Central memory CD8-positive, alpha-beta T cell (primary cell): ENCODE results near the gene ARPC1B.
"Not testable (repeated sequence)": the region's sequence is repeated elsewhere in the genome, so short reads cannot be mapped to it uniquely, and the experiment has no call there.

Source experiments
- ATAC-seq: fragments of 150-1000 bp; cut with Tn5 transposase; replicated peaks from 2 replicates; pipeline ENCODE4 v1.10.0; 2022; ENCODE audit warnings: mild to moderate bottlenecking, moderate FRiP score, moderate number of reproducible peaks; ENCODE audit not compliant: poor library complexity, severe bottlenecking; ENCODE audit errors: extremely low read depth
- DNase-seq, 2 donors: peaks; one replicate each; pipeline ENCODE4 v3.0.0; 2021; ENCODE audit warnings: low spot score in 2 of 2
- H3K27ac Mint-ChIP-seq: one replicate; pipeline ENCODE4 v1.8.0; 2022; ENCODE audit warnings: low read depth, mild to moderate bottlenecking, moderate library complexity, mixed read lengths
- H3K27me3 Mint-ChIP-seq: one replicate; pipeline ENCODE4 v1.8.0; 2022; ENCODE audit warnings: mixed read lengths
- H3K36me3 Mint-ChIP-seq: one replicate; pipeline ENCODE4 v1.8.0; 2022; ENCODE audit warnings: mild to moderate bottlenecking, moderate library complexity, mixed read lengths; ENCODE audit not compliant: insufficient read depth
- H3K4me1 Mint-ChIP-seq: one replicate; pipeline ENCODE4 v1.8.0; 2022; ENCODE audit warnings: mixed read lengths
- H3K4me3 Mint-ChIP-seq: one replicate; pipeline ENCODE4 v1.8.0; 2022; ENCODE audit warnings: mild to moderate bottlenecking, moderate library complexity, mixed read lengths
- H3K9me3 Mint-ChIP-seq: one replicate; pipeline ENCODE4 v1.8.0; 2022; ENCODE audit warnings: mixed read lengths

The ARPC1B gene

GRCh38 chr7:99374111-99375064 lies at the start of gene ARPC1B:
TSS of gene ARPC1B (plus strand) at chr7:99374730. CDS start at chr7:99385715, 10,985 bp downstream.
- Mint-ChIP-seq H3K36me3 (peaks cover 42% of the 10 kb centered on the region), H3K4me3 (peak within 1 kb of the TSS; percentile 75), H3K9me3 (no peaks in the 10 kb centered on the region), H3K4me1 (peaks cover 23% of the 10 kb centered on the region), H3K27ac (peak within 1 kb of the TSS; percentile 90), H3K27me3 (no peaks in the 10 kb centered on the region)
- ATAC-seq (peak; percentile 59), DNase-seq (peak; percentile 57 to 63)

- Mint-ChIP-seq H3K9me3 (no peaks in the 10 kb centered on the region), H3K36me3 (peaks cover 17% of the 10 kb centered on the region), H3K4me1 (peaks cover 28% of the 10 kb centered on the region), H3K4me3 (peak overlapping the region; percentile 90), H3K27ac (peak overlapping the region; percentile 92), H3K27me3 (no peaks in the 10 kb centered on the region)
- no peak for DNase-seq
- no peak for ATAC-seq
Observed at GRCh38 chr7:99325001-99325493, 49.5 kb upstream of the ARPC1B start.

- H3K4me1 Mint-ChIP-seq = peaks cover 36% of the 10 kb centered on the region
- peaks cover 19% of the 10 kb centered on the region for H3K36me3 Mint-ChIP-seq
- peak within 1 kb of the TSS; percentile 90 for H3K4me3 Mint-ChIP-seq
- H3K27ac Mint-ChIP-seq = peak within 1 kb of the TSS; percentile 92
- DNase-seq (peak; percentile 86 to 91), ATAC-seq (peak; percentile 95)
- no peaks in the 10 kb centered on the region for H3K27me3 Mint-ChIP-seq
- no peaks in the 10 kb centered on the region for H3K9me3 Mint-ChIP-seq
Observed at GRCh38 chr7:99325592-99326407, 48.7 kb upstream of the ARPC1B start, which contains the start of gene ARPC1A. TSS of gene ARPC1A (plus strand) at chr7:99325898. CDS start at chr7:99333354, 7,456 bp downstream.

- no peak for ATAC-seq
- H3K4me1 Mint-ChIP-seq = peaks cover 36% of the 10 kb centered on the region
Observed at GRCh38 chr7:99326408-99326782, 48.1 kb upstream of the ARPC1B start.

GRCh38 chr7:99330314-99330961 lies 44.1 kb upstream of the ARPC1B start:
- H3K4me3 Mint-ChIP-seq = peak overlapping the region; percentile 29
- H3K9me3 Mint-ChIP-seq, H3K27me3 Mint-ChIP-seq, ATAC-seq, DNase-seq: not testable (repeated sequence)
- H3K36me3 Mint-ChIP-seq = peaks cover 41% of the 10 kb centered on the region
- H3K4me1 Mint-ChIP-seq = peaks cover 44% of the 10 kb centered on the region
- H3K27ac Mint-ChIP-seq = peak overlapping the region; percentile 80

More at GRCh38 chr7:99326408-99326782, 48.1 kb upstream of the ARPC1B start:
- DNase-seq = no peak
- no peaks in the 10 kb centered on the region for H3K9me3 Mint-ChIP-seq
- peak overlapping the region; percentile 90 for H3K4me3 Mint-ChIP-seq
- peak overlapping the region; percentile 92 for H3K27ac Mint-ChIP-seq
- H3K27me3 Mint-ChIP-seq = no peaks in the 10 kb centered on the region
- peaks cover 19% of the 10 kb centered on the region for H3K36me3 Mint-ChIP-seq

- no peak overlapping the region for H3K4me3 Mint-ChIP-seq
- no peak for DNase-seq
- H3K27me3 Mint-ChIP-seq = no peaks in the 10 kb centered on the region
- no peak for ATAC-seq
- H3K27ac Mint-ChIP-seq = peak overlapping the region; percentile 80
- no peaks in the 10 kb centered on the region for H3K9me3 Mint-ChIP-seq
- peaks cover 39% of the 10 kb centered on the region for H3K36me3 Mint-ChIP-seq
- peaks cover 44% of the 10 kb centered on the region for H3K4me1 Mint-ChIP-seq
Observed at GRCh38 chr7:99331002-99331401, 43.5 kb upstream of the ARPC1B start.

GRCh38 chr7:99339595-99339994 lies 34.9 kb upstream of the ARPC1B start:
- peaks cover 8% of the 10 kb centered on the region for H3K4me1 Mint-ChIP-seq
- DNase-seq (no peak), ATAC-seq (no peak)
- H3K4me3 Mint-ChIP-seq = no peak overlapping the region
- H3K36me3 Mint-ChIP-seq = peaks cover 84% of the 10 kb centered on the region
- H3K27ac Mint-ChIP-seq = no peak overlapping the region
- no peaks in the 10 kb centered on the region for H3K9me3 Mint-ChIP-seq
- no peaks in the 10 kb centered on the region for H3K27me3 Mint-ChIP-seq

- ATAC-seq (no peak), DNase-seq (no peak)
- Mint-ChIP-seq H3K9me3 (no peaks in the 10 kb centered on the region), H3K27me3 (no peaks in the 10 kb centered on the region), H3K36me3 (peaks cover 86% of the 10 kb centered on the region), H3K4me1 (peaks cover 8% of the 10 kb centered on the region), H3K27ac (no peak overlapping the region), H3K4me3 (no peak overlapping the region)
Observed at GRCh38 chr7:99340659-99341058, 33.9 kb upstream of the ARPC1B start.

- no peak for ATAC-seq
- Mint-ChIP-seq H3K27me3 (no peaks in the 10 kb centered on the region), H3K9me3 (no peaks in the 10 kb centered on the region), H3K36me3 (peaks cover 76% of the 10 kb centered on the region), H3K4me1 (peaks cover 8% of the 10 kb centered on the region), H3K27ac (peak overlapping the region; percentile 6), H3K4me3 (no peak overlapping the region)
- DNase-seq = no peak
Observed at GRCh38 chr7:99344061-99344647, 30.4 kb upstream of the ARPC1B start.

GRCh38 chr7:99350641-99351040 lies 23.9 kb upstream of the ARPC1B start:
- H3K36me3 Mint-ChIP-seq = peaks cover 66% of the 10 kb centered on the region
- H3K4me1 Mint-ChIP-seq, H3K4me3 Mint-ChIP-seq, H3K9me3 Mint-ChIP-seq, DNase-seq, ATAC-seq, H3K27me3 Mint-ChIP-seq, H3K27ac Mint-ChIP-seq: not testable (repeated sequence)

GRCh38 chr7:99352247-99352646 lies 22.3 kb upstream of the ARPC1B start:
- Mint-ChIP-seq H3K27ac (no peak overlapping the region), H3K27me3 (no peaks in the 10 kb centered on the region)

GRCh38 chr7:99355098-99355497 lies 19.4 kb upstream of the ARPC1B start:
- no peak overlapping the region for H3K4me3 Mint-ChIP-seq
- no peaks in the 10 kb centered on the region for H3K9me3 Mint-ChIP-seq
- H3K27ac Mint-ChIP-seq = no peak overlapping the region
- ATAC-seq = no peak
- no peak for DNase-seq
- H3K27me3 Mint-ChIP-seq = no peaks in the 10 kb centered on the region
- H3K4me1 Mint-ChIP-seq = no peaks in the 10 kb centered on the region
- H3K36me3 Mint-ChIP-seq = peaks cover 73% of the 10 kb centered on the region

More at GRCh38 chr7:99352247-99352646, 22.3 kb upstream of the ARPC1B start:
- ATAC-seq = no peak
- no peak for DNase-seq
- Mint-ChIP-seq H3K9me3 (no peaks in the 10 kb centered on the region), H3K4me3 (no peak overlapping the region), H3K4me1 (no peaks in the 10 kb centered on the region), H3K36me3 (peaks cover 70% of the 10 kb centered on the region)
